Stomach (tissue), 4 donors: Measurements from ENCODE around the gene RRAGC.

ENCODE experiments used
- CTCF ChIP-seq, 7 experiments: fragments of 450-650 bp in 4 of 7; fragments of 200-600 bp in 3 of 7; sonication (generic) in 3 of 7; IDR thresholded peaks; one replicate each; pipeline ENCODE4 v1.5.1; 2016 to 2019; ENCODE audit warnings: antibody characterized with exemption in 7 of 7, control low read depth in 2 of 7, mild to moderate bottlenecking in 1 of 7
- POLR2A ChIP-seq, 4 donors: fragments of 450-650 bp; IDR thresholded peaks; one replicate each; pipeline ENCODE4 v1.6.1; 2016; ENCODE audit warnings: antibody characterized with exemption in 4 of 4, control low read depth in 2 of 4, mild to moderate bottlenecking in 1 of 4, moderate library complexity in 1 of 4
- POLR2AphosphoS5 ChIP-seq, 3 donors: sonication (generic); formaldehyde crosslinking; IDR thresholded peaks; one replicate each; pipeline ENCODE4 v1.6.1; 2016; ENCODE audit warnings: antibody characterized with exemption in 3 of 3

- no peak for TF ChIP-seq CTCF (IDR thresholded peaks at IDR 0.05)
- no peak for TF ChIP-seq POLR2AphosphoS5 (IDR thresholded peaks at IDR 0.05)
- TF ChIP-seq POLR2A (IDR thresholded peaks at IDR 0.05) = no peak
These were observed 45.1 kb downstream of the RRAGC start for GRCh38 chr1:38814444-38814983.
